ENCODE data around the gene CAMK1D.

Gene CAMK1D

GRCh38 chr10:12413369-12413711, 64.0 kb downstream of the CAMK1D start:
- TF ChIP-seq CTCF (IDR thresholded peaks at IDR 0.05; ENCODE audit: low read depth, low read length, missing control alignments): no peak
- DNase-seq (ENCODE audit: low read depth): no peak

GRCh38 chr10:12414278-12414989, 65.1 kb downstream of the CAMK1D start:
- in situ Hi-C loops (cut with HindIII; ENCODE audit: low sequenced_read_pairs): no loop called here
- H3K4me3 ChIP-seq (ENCODE audit: low read depth, low read length): no peak overlapping the region
- TF ChIP-seq CTCF (IDR thresholded peaks at IDR 0.05; ENCODE audit: low read depth, low read length, missing control alignments): no peak
- DNase-seq (ENCODE audit: low read depth): peak; percentile 66

More at GRCh38 chr10:12413369-12413711, 64.0 kb downstream of the CAMK1D start:
- in situ Hi-C loops (cut with HindIII; ENCODE audit: low sequenced_read_pairs): no loop called here
- no peak overlapping the region for H3K4me3 ChIP-seq (ENCODE audit: low read depth, low read length)

- in situ Hi-C loops (cut with HindIII; ENCODE audit: low sequenced_read_pairs): no loop called here
These were observed 67.2 kb downstream of the CAMK1D start for GRCh38 chr10:12416344-12417050.

GRCh38 chr10:12417331-12417730, 68.0 kb downstream of the CAMK1D start:
- in situ Hi-C loops (cut with HindIII; ENCODE audit: low sequenced_read_pairs): no loop called here
- H3K4me3 ChIP-seq (ENCODE audit: low read depth, low read length): no peak overlapping the region
- no peak for DNase-seq (ENCODE audit: low read depth)
- TF ChIP-seq CTCF (IDR thresholded peaks at IDR 0.05; ENCODE audit: low read depth, low read length, missing control alignments): no peak

More at GRCh38 chr10:12416344-12417050, 67.2 kb downstream of the CAMK1D start:
- no peak overlapping the region for H3K4me3 ChIP-seq (ENCODE audit: low read depth, low read length)
- DNase-seq (ENCODE audit: low read depth): no peak
- no peak for TF ChIP-seq CTCF (IDR thresholded peaks at IDR 0.05; ENCODE audit: low read depth, low read length, missing control alignments)

GRCh38 chr10:12418000-12418399, 68.7 kb downstream of the CAMK1D start:
- DNase-seq (ENCODE audit: low read depth): no peak

GRCh38 chr10:12418725-12419261, 69.4 kb downstream of the CAMK1D start:
- DNase-seq (ENCODE audit: low read depth): no peak
- TF ChIP-seq CTCF (IDR thresholded peaks at IDR 0.05; ENCODE audit: low read depth, low read length, missing control alignments): no peak
- in situ Hi-C loops (cut with HindIII; ENCODE audit: low sequenced_read_pairs): no loop called here
- no peak overlapping the region for H3K4me3 ChIP-seq (ENCODE audit: low read depth, low read length)

More at GRCh38 chr10:12418000-12418399, 68.7 kb downstream of the CAMK1D start:
- in situ Hi-C loops (cut with HindIII; ENCODE audit: low sequenced_read_pairs): no loop called here
- no peak overlapping the region for H3K4me3 ChIP-seq (ENCODE audit: low read depth, low read length)
- no peak for TF ChIP-seq CTCF (IDR thresholded peaks at IDR 0.05; ENCODE audit: low read depth, low read length, missing control alignments)

All from astrocyte of the cerebellum (primary cell).